ENCODE data around the gene C1QTNF5. TPM values are rescaled to one million over a fixed set of nuclear protein-coding genes. Genes with fewer than 3 reads are reported as not detected.

C1QTNF5 gene
- total RNA-seq, 6 experiments from 2014 or later: 2.8 to 6.3 (median 4.8) TPM

DNA sequence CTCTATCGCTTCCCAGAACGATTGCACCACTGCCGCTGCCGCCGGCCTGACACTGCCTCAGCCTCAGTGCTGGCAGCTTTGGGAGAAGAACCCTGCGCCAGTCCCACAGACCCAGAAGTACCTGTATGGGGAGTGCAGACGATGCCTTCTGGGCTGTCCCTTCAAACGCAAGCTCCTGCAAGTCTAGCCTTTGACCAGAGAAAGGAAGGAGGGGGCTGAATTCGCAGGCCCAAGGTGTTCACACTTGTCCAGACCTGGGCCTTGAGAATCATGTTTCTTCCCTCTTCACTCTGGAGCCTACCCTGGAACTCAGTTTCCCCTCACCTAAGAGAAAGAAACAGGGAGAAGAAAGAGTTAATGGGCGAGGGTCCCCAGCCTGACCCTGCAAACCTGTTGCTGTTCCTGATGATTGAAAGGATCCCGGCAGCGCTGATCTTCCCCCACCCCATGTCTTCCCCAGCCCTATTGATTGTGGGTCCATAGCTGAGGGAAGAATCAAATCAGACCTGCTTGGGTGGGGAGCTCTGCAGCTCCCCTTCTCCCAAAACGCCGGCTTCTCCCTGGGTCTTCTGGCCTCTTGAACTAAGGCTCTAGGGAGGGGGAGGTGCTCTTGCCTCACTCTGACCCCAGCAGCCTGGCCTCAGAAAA is 23.0 kb downstream of the C1QTNF5 start:
- Histone ChIP-seq H3K36me3 (no peaks in the 10 kb centered on the region), H3K27ac (peak overlapping the region in 1 of 3 donors; percentile 40), H3K27me3 (peaks cover 0 to 4% of the 10 kb centered on the region in 2 donors), H3K4me3 (no peak overlapping the region), H3K9me3 (no peaks in the 10 kb centered on the region), H3K4me1 (peaks cover 0 to 25% (median 4%) of the 10 kb centered on the region in 4 donors)
- 79% methylated on average over 3 of the region's 14 CpGs for WGBS (ENCODE audit: insufficient coverage, low coverage, low lambda C conversion rate, missing lambda C conversion rate)
- TF ChIP-seq POLR2A (IDR thresholded peaks at IDR 0.05): no peak
- TF ChIP-seq, protein P1, sequence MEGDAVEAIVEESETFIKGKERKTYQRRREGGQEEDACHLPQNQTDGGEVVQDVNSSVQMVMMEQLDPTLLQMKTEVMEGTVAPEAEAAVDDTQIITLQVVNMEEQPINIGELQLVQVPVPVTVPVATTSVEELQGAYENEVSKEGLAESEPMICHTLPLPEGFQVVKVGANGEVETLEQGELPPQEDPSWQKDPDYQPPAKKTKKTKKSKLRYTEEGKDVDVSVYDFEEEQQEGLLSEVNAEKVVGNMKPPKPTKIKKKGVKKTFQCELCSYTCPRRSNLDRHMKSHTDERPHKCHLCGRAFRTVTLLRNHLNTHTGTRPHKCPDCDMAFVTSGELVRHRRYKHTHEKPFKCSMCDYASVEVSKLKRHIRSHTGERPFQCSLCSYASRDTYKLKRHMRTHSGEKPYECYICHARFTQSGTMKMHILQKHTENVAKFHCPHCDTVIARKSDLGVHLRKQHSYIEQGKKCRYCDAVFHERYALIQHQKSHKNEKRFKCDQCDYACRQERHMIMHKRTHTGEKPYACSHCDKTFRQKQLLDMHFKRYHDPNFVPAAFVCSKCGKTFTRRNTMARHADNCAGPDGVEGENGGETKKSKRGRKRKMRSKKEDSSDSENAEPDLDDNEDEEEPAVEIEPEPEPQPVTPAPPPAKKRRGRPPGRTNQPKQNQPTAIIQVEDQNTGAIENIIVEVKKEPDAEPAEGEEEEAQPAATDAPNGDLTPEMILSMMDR (IDR thresholded peaks at IDR 0.05): no peak
- no peak for ATAC-seq
- intact Hi-C loops (cut with DNase I): no loop called here
- no peak for DNase-seq

DNA sequence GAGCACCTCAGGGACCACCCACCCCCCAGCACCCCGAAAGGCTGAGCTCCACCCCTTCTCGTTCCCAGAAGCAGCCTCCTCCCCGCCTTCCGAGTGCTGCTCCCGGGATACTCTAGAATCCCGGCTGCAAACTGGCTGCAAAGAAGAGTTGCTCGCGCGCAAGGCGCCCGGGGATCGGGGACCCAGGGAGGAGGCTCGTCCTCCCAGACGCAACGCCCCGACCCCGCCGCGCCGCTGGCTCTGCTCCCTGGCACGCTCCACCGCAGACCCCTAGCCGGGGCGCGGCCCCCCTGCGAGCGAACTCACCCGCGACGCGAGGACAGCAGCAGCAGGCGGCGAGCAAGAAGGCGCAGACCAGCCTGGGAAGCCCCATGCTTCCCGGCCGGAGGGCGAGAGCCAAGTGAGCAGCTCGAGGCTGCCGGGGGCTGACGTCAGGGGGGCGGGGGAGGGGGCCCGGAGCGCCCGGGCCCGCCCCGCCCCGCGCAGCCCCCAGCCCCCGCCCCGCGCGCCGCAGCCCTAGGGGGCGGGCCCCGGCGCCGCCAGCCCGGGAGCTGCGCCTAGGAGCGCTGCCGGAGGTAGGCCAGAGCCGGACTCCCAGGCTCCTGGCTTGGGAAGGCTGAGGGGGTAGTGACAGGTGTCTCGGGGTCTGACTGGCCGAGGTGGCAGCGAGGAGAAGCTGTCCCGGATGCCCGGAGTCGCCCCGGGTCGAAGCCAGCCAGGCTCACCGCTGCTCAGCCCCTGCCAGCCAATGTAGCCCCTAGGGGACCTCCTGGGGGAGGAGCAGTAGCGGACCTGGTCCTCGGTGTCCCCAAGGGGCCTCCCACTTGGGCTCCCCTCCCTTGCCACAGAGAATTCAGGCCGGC is 23.7 kb downstream of the C1QTNF5 start, which contains the start of gene MCAM:
Gene MCAM, minus strand, starts transcription at position 402 of the 863 bp plus-strand sequence. Its CDS starts 29 bp downstream, at position 373.
- intact Hi-C loops (cut with DNase I): no loop called here
- H3K27ac ChIP-seq: peak within 1 kb of the TSS; percentile 15 to 63 (median 43)
- peak in 2 of 3 donors; percentile 47 to 61 for DNase-seq
- peak in 3 of 4 donors; percentile 4 to 10 (median 5) for ATAC-seq
- H3K36me3 ChIP-seq: no peaks in the 10 kb centered on the region
- H3K4me1 ChIP-seq: peaks cover 0 to 25% (median 4%) of the 10 kb centered on the region in 4 donors
- WGBS (ENCODE audit: insufficient coverage, low coverage, low lambda C conversion rate, missing lambda C conversion rate): no CpG with 5 or more reads among the region's 74 CpGs
- H3K4me3 ChIP-seq: peak within 1 kb of the TSS; percentile 32 to 42 (median 35)
- TF ChIP-seq, protein P1 (IDR thresholded peaks at IDR 0.05): no peak
- TF ChIP-seq POLR2A (IDR thresholded peaks at IDR 0.05): no peak
- H3K27me3 ChIP-seq: peaks cover 0 to 4% of the 10 kb centered on the region in 2 donors
- H3K9me3 ChIP-seq: no peaks in the 10 kb centered on the region

DNA sequence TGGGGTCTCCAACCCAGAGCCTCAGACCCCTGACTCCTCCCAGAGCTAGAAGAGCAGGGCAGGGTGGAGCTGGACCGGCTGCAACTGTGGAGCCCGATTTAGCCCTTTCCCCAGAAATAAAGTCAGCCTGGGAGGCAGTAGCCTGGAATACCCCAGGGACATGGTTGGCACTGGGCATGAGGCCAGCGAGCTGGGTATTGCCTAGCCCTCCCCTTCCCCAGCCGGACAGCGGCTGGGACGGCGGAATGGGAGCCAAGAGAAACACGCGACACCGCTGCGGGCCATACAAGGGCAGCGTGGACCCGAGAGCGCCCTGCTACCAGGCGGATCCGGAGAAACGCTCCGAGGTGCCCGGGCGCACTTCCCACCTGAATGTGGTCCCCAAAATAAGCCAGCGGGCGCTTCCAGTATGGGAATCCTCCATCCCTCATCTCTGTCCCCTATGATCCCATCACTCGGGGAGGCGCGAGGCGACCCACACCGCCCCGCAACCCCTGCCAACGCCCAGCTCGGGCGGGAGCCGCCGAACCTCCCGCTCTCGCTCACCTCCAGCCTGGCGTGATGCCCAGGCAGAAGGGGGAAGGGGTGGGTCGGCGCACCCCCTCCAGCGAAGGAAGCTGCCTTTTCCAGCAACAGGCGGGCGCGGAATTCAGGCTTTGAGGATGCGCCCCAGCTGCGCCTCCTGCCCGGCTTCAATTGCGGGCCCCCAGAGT is 24.5 kb downstream of the C1QTNF5 start:
- peaks cover 0 to 21% (median 1%) of the 10 kb centered on the region in 4 donors for H3K4me1 ChIP-seq

More for the DNA sequence above, 24.5 kb downstream of the C1QTNF5 start:
- Histone ChIP-seq H3K27me3 (peaks cover 0 to 4% of the 10 kb centered on the region in 2 donors), H3K36me3 (no peaks in the 10 kb centered on the region), H3K27ac (peak overlapping the region; percentile 15 to 63 (median 43)), H3K4me3 (peak overlapping the region; percentile 32 to 42 (median 35)), H3K9me3 (no peaks in the 10 kb centered on the region)
- intact Hi-C loops (cut with DNase I): no loop called here
- WGBS (ENCODE audit: insufficient coverage, low coverage, low lambda C conversion rate, missing lambda C conversion rate): 7% methylated on average over 6 of the region's 46 CpGs
- ATAC-seq (no peak), DNase-seq (peak in 2 of 3 donors; percentile 36 to 62)
- TF ChIP-seq POLR2A (IDR thresholded peaks at IDR 0.05): no peak
- TF ChIP-seq, protein P1 (IDR thresholded peaks at IDR 0.05): no peak
